Measurements from ENCODE around the gene ZCCHC10.

The ZCCHC10 gene

GRCh38 chr5:133025804-133026663 is at the start of gene ZCCHC10:
Gene ZCCHC10 (minus strand): TSS chr5:133026549. CDS start chr5:133026537, 12 bp downstream.
- H3K4me3 ChIP-seq (replicated peaks in 1 of 2; ENCODE audit: low read depth in 2 of 2, low read length in 2 of 2) = peak within 1 kb of the TSS; percentile 92 to 94
- TF ChIP-seq CTCF (IDR thresholded peaks at IDR 0.05; ENCODE audit: low read depth, low read length) = no peak
- DNase-seq (ENCODE audit: low read depth in 2 of 2) = peak; percentile 92 to 95

- DNase-seq (ENCODE audit: low read depth in 2 of 2) = peak in 1 of 2 donors; percentile 25
- H3K4me3 ChIP-seq (replicated peaks in 1 of 2; ENCODE audit: low read depth in 2 of 2, low read length in 2 of 2) = no peak overlapping the region
- TF ChIP-seq CTCF (IDR thresholded peaks at IDR 0.05; ENCODE audit: low read depth, low read length) = no peak
Measured at GRCh38 chr5:133075572-133076536, 49.5 kb upstream of the ZCCHC10 start.

GRCh38 chr5:133072021-133072420 is 45.7 kb upstream of the ZCCHC10 start:
- no peak for DNase-seq (ENCODE audit: low read depth in 2 of 2)
- no peak overlapping the region for H3K4me3 ChIP-seq (replicated peaks in 1 of 2; ENCODE audit: low read depth in 2 of 2, low read length in 2 of 2)
- no peak for TF ChIP-seq CTCF (IDR thresholded peaks at IDR 0.05; ENCODE audit: low read depth, low read length)

GRCh38 chr5:133066045-133066444 is 39.7 kb upstream of the ZCCHC10 start:
- no peak for TF ChIP-seq CTCF (IDR thresholded peaks at IDR 0.05; ENCODE audit: low read depth, low read length)
- DNase-seq (ENCODE audit: low read depth in 2 of 2) = no peak
- H3K4me3 ChIP-seq (replicated peaks in 1 of 2; ENCODE audit: low read depth in 2 of 2, low read length in 2 of 2) = no peak overlapping the region

GRCh38 chr5:133065471-133065870 is 39.1 kb upstream of the ZCCHC10 start:
- DNase-seq (ENCODE audit: low read depth in 2 of 2) = no peak
- H3K4me3 ChIP-seq (replicated peaks in 1 of 2; ENCODE audit: low read depth in 2 of 2, low read length in 2 of 2) = no peak overlapping the region
- no peak for TF ChIP-seq CTCF (IDR thresholded peaks at IDR 0.05; ENCODE audit: low read depth, low read length)

GRCh38 chr5:133063965-133064364 is 37.6 kb upstream of the ZCCHC10 start:
- no peak for TF ChIP-seq CTCF (IDR thresholded peaks at IDR 0.05; ENCODE audit: low read depth, low read length)
- no peak overlapping the region for H3K4me3 ChIP-seq (replicated peaks in 1 of 2; ENCODE audit: low read depth in 2 of 2, low read length in 2 of 2)
- peak in 1 of 2 donors; percentile 23 for DNase-seq (ENCODE audit: low read depth in 2 of 2)
